OCI-LY1 (cell line): ENCODE data around the gene NDUFA3.

Source experiments
- H2AFZ ChIP-seq: fragments of 200-600 bp; sonication (generic), shearing (Covaris generic); 2 replicates; pipeline ENCODE4 v1.6.0; 2014; ENCODE audit warnings: antibody characterized with exemption, mild to moderate bottlenecking, low read length
- H3F3A ChIP-seq: fragments of 200-600 bp; sonication (generic), shearing (Covaris generic); 2 replicates; pipeline ENCODE4 v1.6.0; 2014; ENCODE audit warnings: mild to moderate bottlenecking, antibody characterized with exemption, low read length, moderate library complexity; ENCODE audit not compliant: insufficient read depth
- H3K27ac ChIP-seq: fragments of 200-600 bp; sonication (generic); 2 replicates; pipeline ENCODE4 v1.5.1; 2014; ENCODE audit warnings: low read length, mixed run types, mild to moderate bottlenecking, low read depth; ENCODE audit not compliant: poor library complexity, severe bottlenecking
- H3K27me3 ChIP-seq: fragments of 200-600 bp; sonication (generic); 2 replicates; pipeline ENCODE4 v1.6.0; 2014; ENCODE audit warnings: antibody characterized with exemption, mild to moderate bottlenecking, low read length, moderate library complexity; ENCODE audit not compliant: insufficient read depth
- H3K36me3 ChIP-seq: fragments of 200-600 bp; sonication (generic); 2 replicates; pipeline ENCODE4 v1.6.1; 2014; ENCODE audit warnings: mild to moderate bottlenecking, antibody characterized with exemption, low read length, moderate library complexity, mixed read lengths; ENCODE audit not compliant: insufficient read depth
- H3K4me1 ChIP-seq: fragments of 200-600 bp; sonication (generic); 2 replicates; pipeline ENCODE4 v1.5.1; 2014; ENCODE audit warnings: mild to moderate bottlenecking, low read length, moderate library complexity; ENCODE audit not compliant: insufficient read depth, severe bottlenecking
- H3K4me2 ChIP-seq: fragments of 200-600 bp; sonication (generic), shearing (Covaris generic); 2 replicates; pipeline ENCODE4 v1.6.1; 2014; ENCODE audit warnings: low read length
- H3K4me3 ChIP-seq: fragments of 200-600 bp; sonication (generic); 2 replicates; pipeline ENCODE4 v1.5.1; 2014; ENCODE audit warnings: low read length, low read depth, mild to moderate bottlenecking, mixed read lengths; ENCODE audit not compliant: poor library complexity, severe bottlenecking
- H3K79me2 ChIP-seq: fragments of 200-600 bp; shearing (Covaris generic); 2 replicates; pipeline ENCODE4 v1.6.1; 2016; ENCODE audit warnings: mixed run types, low read length, mixed read lengths; ENCODE audit not compliant: insufficient read depth
- H3K9ac ChIP-seq: fragments of 200-600 bp; sonication (generic), shearing (Covaris generic); 2 replicates; pipeline ENCODE4 v1.6.1; 2014; ENCODE audit warnings: mild to moderate bottlenecking, low read length, mixed read lengths
- H3K9me2 ChIP-seq: fragments of 200-600 bp; sonication (generic), shearing (Covaris generic); 2 replicates; pipeline ENCODE4 v1.6.1; 2014; ENCODE audit warnings: low read depth, mild to moderate bottlenecking, low read length, mixed read lengths
- H3K9me3 ChIP-seq: fragments of 200-600 bp; shearing (Covaris generic); 2 replicates; pipeline ENCODE4 v1.6.1; 2014; ENCODE audit warnings: low read length, mixed read lengths
- H4K20me1 ChIP-seq: fragments of 200-600 bp; sonication (generic), shearing (Covaris generic); 2 replicates; pipeline ENCODE4 v1.6.0; 2016; ENCODE audit warnings: mild to moderate bottlenecking, low read length; ENCODE audit not compliant: insufficient read depth
- CTCF ChIP-seq: fragments of 200-600 bp; sonication (generic), shearing (Covaris generic); IDR thresholded peaks from 2 replicates; pipeline ENCODE4 v1.5.1; 2017; ENCODE audit warnings: mild to moderate bottlenecking, antibody characterized with exemption, low read length, moderate library complexity, mixed read lengths
- EZH2 ChIP-seq: fragments of 200-600 bp; sonication (generic), shearing (Covaris generic); IDR thresholded peaks from 2 replicates; pipeline ENCODE4 v1.8.0; 2017; ENCODE audit warnings: borderline replicate concordance, mixed run types, mild to moderate bottlenecking, antibody characterized with exemption, low read length, moderate library complexity, mixed read lengths

Gene NDUFA3

GRCh38 chr19:54077334-54077733, 25.3 kb upstream of the NDUFA3 start:
- H3K9ac ChIP-seq = no peak overlapping the region
- no peak for TF ChIP-seq EZH2
- no peak for TF ChIP-seq CTCF
- no peaks in the 10 kb centered on the region for H3K79me2 ChIP-seq
- H3K9me3 ChIP-seq = no peaks in the 10 kb centered on the region
- H4K20me1 ChIP-seq = no peaks in the 10 kb centered on the region
- no peak overlapping the region for H3K4me2 ChIP-seq
- no peak overlapping the region for H3K4me3 ChIP-seq
- H3K9me2 ChIP-seq = no peaks in the 10 kb centered on the region
- no peaks in the 10 kb centered on the region for H3K4me1 ChIP-seq
- no peaks in the 10 kb centered on the region for H3F3A ChIP-seq
- no peak overlapping the region for H2AFZ ChIP-seq
- H3K27ac ChIP-seq = no peak overlapping the region
- H3K36me3 ChIP-seq = no peaks in the 10 kb centered on the region
- H3K27me3 ChIP-seq = no peaks in the 10 kb centered on the region; the same call in 1 of the 2 replicates

- Histone ChIP-seq H3K27me3 (no peaks in the 10 kb centered on the region; the same call in 1 of the 2 replicates), H3K9me2 (no peaks in the 10 kb centered on the region), H3K79me2 (no peaks in the 10 kb centered on the region), H3F3A (no peaks in the 10 kb centered on the region), H3K36me3 (no peaks in the 10 kb centered on the region), H3K4me2 (no peak within 1 kb of the TSS), H4K20me1 (no peaks in the 10 kb centered on the region), H3K4me3 (no peak within 1 kb of the TSS), H3K27ac (no peak within 1 kb of the TSS), H3K9me3 (peaks cover 2% of the 10 kb centered on the region; the same call in 1 of the 2 replicates), H3K9ac (no peak within 1 kb of the TSS), H3K4me1 (no peaks in the 10 kb centered on the region), H2AFZ (no peak within 1 kb of the TSS)
- TF ChIP-seq CTCF (no peak), EZH2 (no peak)
Observed at GRCh38 chr19:54081032-54081431, 21.6 kb upstream of the NDUFA3 start, which contains the start of gene TARM1. Gene TARM1, minus strand, starts transcription at chr19:54081365. Its CDS starts 25 bp downstream, at chr19:54081340.

GRCh38 chr19:54084410-54084809, 18.2 kb upstream of the NDUFA3 start:
- no peak overlapping the region for H2AFZ ChIP-seq
- H3K27ac ChIP-seq = no peak overlapping the region
- no peaks in the 10 kb centered on the region for H3K36me3 ChIP-seq
- no peak overlapping the region for H3K4me2 ChIP-seq
- no peaks in the 10 kb centered on the region for H3F3A ChIP-seq
- no peaks in the 10 kb centered on the region; the same call in 1 of the 2 replicates for H3K27me3 ChIP-seq
- H4K20me1 ChIP-seq = no peaks in the 10 kb centered on the region
- TF ChIP-seq EZH2 (no peak), CTCF (no peak)
- no peak overlapping the region for H3K9ac ChIP-seq
- H3K9me2 ChIP-seq = no peaks in the 10 kb centered on the region
- H3K4me1 ChIP-seq = no peaks in the 10 kb centered on the region
- no peaks in the 10 kb centered on the region for H3K79me2 ChIP-seq
- peaks cover 2% of the 10 kb centered on the region; the same call in 1 of the 2 replicates for H3K9me3 ChIP-seq
- no peak overlapping the region for H3K4me3 ChIP-seq
